CD14-positive monocyte (primary cell): ENCODE results near the gene FNDC3B. TPM values are rescaled to one million over a fixed set of nuclear protein-coding genes. Genes with fewer than 3 reads are reported as not detected.

Source experiments
- DNase-seq, 3 donors: peaks; one replicate each; pipeline ENCODE4 v3.0.0-alpha.2; 2011 to 2022
- H2AFZ ChIP-seq: 2 replicates; pipeline ENCODE4 v1.6.0; 2012; ENCODE audit warnings: mild to moderate bottlenecking, low read depth, low read length, inconsistent platforms; ENCODE audit not compliant: insufficient read depth, poor library complexity, severe bottlenecking
- H3K27ac ChIP-seq, 2 donors: 1 replicate in 1 of 2; 2 replicates in 1 of 2; pipeline ENCODE4 v1.5.1; 2012 to 2013; ENCODE audit warnings: low read length in 2 of 2, control low read depth in 1 of 2, inconsistent platforms in 1 of 2, low read depth in 1 of 2, mild to moderate bottlenecking in 1 of 2
- H3K27me3 ChIP-seq, 2 donors: one replicate each; pipeline versions ENCODE4 v1.6.0 to v1.6.1; 2011 to 2013; ENCODE audit warnings: low read length in 2 of 2; ENCODE audit not compliant: control insufficient read depth in 2 of 2, insufficient read depth in 2 of 2
- H3K36me3 ChIP-seq, 2 donors: replicated peaks in 1 of 2; 1 replicate in 1 of 2; 2 replicates in 1 of 2; pipeline versions ENCODE4 v1.5.1 to v1.6.1; 2012 to 2013; ENCODE audit warnings: low read length in 2 of 2, control low read depth in 1 of 2, inconsistent platforms in 1 of 2, mild to moderate bottlenecking in 1 of 2; ENCODE audit not compliant: insufficient read depth in 2 of 2, control insufficient read depth in 1 of 2
- H3K4me1 ChIP-seq, 2 donors: 1 replicate in 1 of 2; 2 replicates in 1 of 2; pipeline versions ENCODE4 v1.5.1 to v1.6.1; 2012 to 2013; ENCODE audit warnings: low read length in 2 of 2, control low read depth in 1 of 2, inconsistent platforms in 1 of 2, mild to moderate bottlenecking in 1 of 2, moderate library complexity in 1 of 2; ENCODE audit not compliant: insufficient read depth in 2 of 2, control insufficient read depth in 1 of 2
- H3K4me2 ChIP-seq: replicated peaks from 2 replicates; pipeline ENCODE3; 2012; ENCODE audit warnings: low read length, moderate library complexity, mild to moderate bottlenecking; ENCODE audit not compliant: poor library complexity, severe bottlenecking; ENCODE audit errors: extremely low read depth
- H3K4me3 ChIP-seq, 3 experiments: fragments of 200-600 bp in 1 of 3; sonication (generic) in 1 of 3; replicated peaks in 1 of 3; 1 replicate in 2 of 3; 2 replicates in 1 of 3; pipeline ENCODE4 v1.5.1; 2011 to 2013; ENCODE audit warnings: low read length in 3 of 3, mild to moderate bottlenecking in 3 of 3, control low read depth in 2 of 3, low read depth in 2 of 3, inconsistent platforms in 1 of 3, moderate library complexity in 1 of 3
- H3K79me2 ChIP-seq: 2 replicates; pipeline ENCODE4 v1.6.0; 2012; ENCODE audit warnings: mild to moderate bottlenecking, control low read depth, inconsistent platforms, low read length, moderate library complexity; ENCODE audit not compliant: insufficient read depth
- H3K9ac ChIP-seq: 2 replicates; pipeline ENCODE4 v1.6.0; 2017; ENCODE audit warnings: low read length, mild to moderate bottlenecking; ENCODE audit not compliant: insufficient read depth, poor library complexity, severe bottlenecking
- H3K9me3 ChIP-seq, 2 donors: replicated peaks in 1 of 2; 1 replicate in 1 of 2; 2 replicates in 1 of 2; pipeline versions ENCODE4 v1.5.1 to v1.6.1; 2012 to 2013; ENCODE audit warnings: low read length in 2 of 2, control low read depth in 1 of 2; ENCODE audit not compliant: control insufficient read depth in 1 of 2, insufficient read depth in 1 of 2
- H4K20me1 ChIP-seq: 2 replicates; pipeline ENCODE4 v1.6.0; 2012; ENCODE audit warnings: mild to moderate bottlenecking, low read length, control low read depth, moderate library complexity; ENCODE audit not compliant: insufficient read depth
- H3K27ac Mint-ChIP-seq, 7 donors: one replicate each; pipeline ENCODE4 v1.8.0; 2020; ENCODE audit warnings: mild to moderate bottlenecking in 7 of 7, mixed read lengths in 7 of 7, moderate library complexity in 6 of 7, inconsistent platforms in 2 of 7
- H3K27me3 Mint-ChIP-seq, 3 donors: one replicate each; pipeline ENCODE4 v1.8.0; 2021 to 2022; ENCODE audit warnings: low read depth in 3 of 3, mild to moderate bottlenecking in 3 of 3, mixed read lengths in 3 of 3, moderate library complexity in 3 of 3, inconsistent platforms in 1 of 3
- H3K36me3 Mint-ChIP-seq, 2 donors: one replicate each; pipeline ENCODE4 v1.8.0; 2020; ENCODE audit warnings: mixed read lengths in 2 of 2, inconsistent platforms in 1 of 2, mild to moderate bottlenecking in 1 of 2
- H3K4me1 Mint-ChIP-seq: one replicate; pipeline ENCODE4 v1.8.0; 2020; ENCODE audit warnings: mild to moderate bottlenecking, mixed read lengths
- H3K4me3 Mint-ChIP-seq, 2 donors: one replicate each; pipeline ENCODE4 v1.8.0; 2020; ENCODE audit warnings: mild to moderate bottlenecking in 2 of 2, mixed read lengths in 2 of 2, moderate library complexity in 1 of 2
- H3K9me3 Mint-ChIP-seq, 7 donors: one replicate each; pipeline ENCODE4 v1.8.0; 2020 to 2022; ENCODE audit warnings: mixed read lengths in 7 of 7, mild to moderate bottlenecking in 6 of 7, moderate library complexity in 6 of 7, inconsistent platforms in 2 of 7
- WGBS: methylation state at CpG from one replicate; pipeline ENCODE4 v1.1.5; 2013; ENCODE audit warnings: missing lambda C conversion rate; ENCODE audit not compliant: insufficient coverage; 5-methylcytosine and 5-hydroxymethylcytosine counted together
- intact Hi-C, 2 donors: fragments of 100-400 bp; cut with micrococcal nuclease; formaldehyde crosslinking; loops; one replicate each; pipeline versions ENCODE4 v1.15.0 to v1.15.1; 2023
- polyA plus RNA-seq, 3 donors: library from polyadenylated mRNA; depleted of rRNA in 1 of 3; unstranded in 2 of 3; stranded (reverse) in 1 of 3; fragments of 300-500 nt in 2 of 3; fragments of >200 nt in 1 of 3; fragmentation: Illumina TruSeq in 2 of 3; gene quantifications; 1 replicate in 2 of 3; 2 replicates in 1 of 3; pipeline ENCODE4 v1.2.3, GENCODE V29; 2012 to 2021
- TF ChIP-seq, protein P1 (sequence below): fragments of 200-600 bp; IDR thresholded peaks from one replicate; pipeline ENCODE4 v1.8.0; 2022; ENCODE audit warnings: antibody characterized with exemption, mild to moderate bottlenecking

FNDC3B gene
- polyA plus RNA-seq, 3 donors = 19.6 to 36.1 (median 25.7) TPM

DNA sequence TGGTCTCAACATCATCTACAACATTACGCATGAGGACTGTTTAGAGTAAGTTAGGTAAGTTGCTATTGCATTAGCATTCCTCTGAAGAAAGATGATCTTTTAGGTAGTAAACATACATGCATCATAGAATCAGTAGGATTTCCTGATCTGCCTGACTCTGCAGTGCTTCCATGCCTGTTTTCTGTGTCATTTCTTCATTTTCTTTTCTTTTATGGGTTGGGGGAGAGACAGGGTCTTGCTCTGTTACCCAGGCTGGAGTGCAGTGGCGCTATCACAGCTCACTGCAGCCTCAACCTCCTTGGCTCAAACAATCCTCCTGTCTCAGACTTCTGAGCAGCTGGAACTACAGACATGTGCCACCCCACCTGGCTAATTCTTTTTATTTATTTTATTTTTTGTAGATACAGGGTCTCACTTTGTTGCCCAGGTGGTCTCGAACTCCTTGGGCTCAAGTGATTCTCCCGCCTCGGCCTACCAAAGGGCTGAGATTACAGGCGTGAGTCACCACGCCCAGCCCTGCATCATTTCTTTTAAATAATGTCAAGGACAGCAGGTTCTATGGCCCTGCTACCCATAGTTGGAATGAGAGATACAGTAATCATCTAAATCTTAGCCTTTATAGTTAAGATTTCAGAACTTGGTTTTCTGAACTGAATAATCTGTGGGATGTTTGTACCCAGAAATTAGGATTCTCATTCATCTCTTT is 224.6 kb downstream of the FNDC3B start:
- H3K36me3 ChIP-seq = peaks cover 45 to 96% of the 10 kb centered on the region in 2 donors
- Mint-ChIP-seq H3K36me3 (peaks cover 59 to 83% of the 10 kb centered on the region in 2 donors), H3K4me3 (no peak overlapping the region), H3K9me3 (no peaks in the 10 kb centered on the region), H3K27me3 (no peaks in the 10 kb centered on the region), H3K4me1 (peaks cover 4% of the 10 kb centered on the region), H3K27ac (peak overlapping the region in 1 of 7 donors; percentile 74)
- H3K79me2 ChIP-seq = peaks cover 65% of the 10 kb centered on the region
- H3K9ac ChIP-seq = no peak overlapping the region
- no peaks in the 10 kb centered on the region for H3K9me3 ChIP-seq
- no peak overlapping the region for H2AFZ ChIP-seq
- H3K27ac ChIP-seq = peak overlapping the region in 1 of 2 donors; percentile 10
- peaks cover 44% of the 10 kb centered on the region for H4K20me1 ChIP-seq
- TF ChIP-seq, protein P1, sequence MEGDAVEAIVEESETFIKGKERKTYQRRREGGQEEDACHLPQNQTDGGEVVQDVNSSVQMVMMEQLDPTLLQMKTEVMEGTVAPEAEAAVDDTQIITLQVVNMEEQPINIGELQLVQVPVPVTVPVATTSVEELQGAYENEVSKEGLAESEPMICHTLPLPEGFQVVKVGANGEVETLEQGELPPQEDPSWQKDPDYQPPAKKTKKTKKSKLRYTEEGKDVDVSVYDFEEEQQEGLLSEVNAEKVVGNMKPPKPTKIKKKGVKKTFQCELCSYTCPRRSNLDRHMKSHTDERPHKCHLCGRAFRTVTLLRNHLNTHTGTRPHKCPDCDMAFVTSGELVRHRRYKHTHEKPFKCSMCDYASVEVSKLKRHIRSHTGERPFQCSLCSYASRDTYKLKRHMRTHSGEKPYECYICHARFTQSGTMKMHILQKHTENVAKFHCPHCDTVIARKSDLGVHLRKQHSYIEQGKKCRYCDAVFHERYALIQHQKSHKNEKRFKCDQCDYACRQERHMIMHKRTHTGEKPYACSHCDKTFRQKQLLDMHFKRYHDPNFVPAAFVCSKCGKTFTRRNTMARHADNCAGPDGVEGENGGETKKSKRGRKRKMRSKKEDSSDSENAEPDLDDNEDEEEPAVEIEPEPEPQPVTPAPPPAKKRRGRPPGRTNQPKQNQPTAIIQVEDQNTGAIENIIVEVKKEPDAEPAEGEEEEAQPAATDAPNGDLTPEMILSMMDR = no peak
- no peak overlapping the region for H3K4me2 ChIP-seq
- no peak for DNase-seq
- no peak overlapping the region for H3K4me3 ChIP-seq
- H3K27me3 ChIP-seq = no peaks in the 10 kb centered on the region
- no CpG with 5 or more reads among the region's 7 CpGs for WGBS
- no peaks in the 10 kb centered on the region for H3K4me1 ChIP-seq
- intact Hi-C loops = no loop called here

DNA sequence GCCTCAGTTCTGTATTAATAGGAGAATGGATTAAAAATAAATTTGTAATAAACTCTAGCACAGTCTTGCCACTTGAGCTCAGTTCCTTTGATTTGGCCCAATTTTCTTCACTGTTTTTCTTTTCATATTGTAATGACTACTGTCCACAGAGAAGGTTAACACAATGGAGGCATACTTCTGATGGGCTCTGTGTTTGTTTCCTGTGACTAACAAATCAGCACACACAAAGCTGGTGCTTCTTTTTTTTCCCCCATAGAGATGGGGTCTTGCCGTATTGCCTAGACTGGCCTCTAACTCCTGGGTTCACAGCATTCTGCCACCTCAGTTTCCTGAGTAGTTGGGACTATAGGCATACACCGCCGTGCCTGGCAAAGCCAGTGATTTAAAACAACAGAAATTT is 226.7 kb downstream of the FNDC3B start:
- no CpG with 5 or more reads among the region's 3 CpGs for WGBS
- H3K4me1 ChIP-seq = no peaks in the 10 kb centered on the region
- H3K36me3 ChIP-seq = peaks cover 42 to 96% of the 10 kb centered on the region in 2 donors
- peaks cover 49% of the 10 kb centered on the region for H4K20me1 ChIP-seq
- no peak overlapping the region for H3K4me3 Mint-ChIP-seq
- no peak overlapping the region for H3K9ac ChIP-seq
- H3K4me3 ChIP-seq = no peak overlapping the region
- H3K4me2 ChIP-seq = no peak overlapping the region
- H3K27ac ChIP-seq = peak overlapping the region in 1 of 2 donors; percentile 33
- intact Hi-C loops = no loop called here
- no peaks in the 10 kb centered on the region for H3K9me3 ChIP-seq
- H3K79me2 ChIP-seq = peaks cover 54% of the 10 kb centered on the region
- TF ChIP-seq, protein P1 = no peak
- peak overlapping the region in 2 of 7 donors; percentile 10 to 52 for H3K27ac Mint-ChIP-seq
- no peak overlapping the region for H2AFZ ChIP-seq
- no peaks in the 10 kb centered on the region for H3K27me3 ChIP-seq
- peaks cover 53 to 76% of the 10 kb centered on the region in 2 donors for H3K36me3 Mint-ChIP-seq
- no peaks in the 10 kb centered on the region for H3K9me3 Mint-ChIP-seq
- no peak for DNase-seq
- H3K4me1 Mint-ChIP-seq = peaks cover under 1% of the 10 kb centered on the region
- H3K27me3 Mint-ChIP-seq = no peaks in the 10 kb centered on the region
